Activated T-cell treated with anti-CD3 and anti-CD28 coated beads, Interleukin-2, amount 50 U/mL, for 24 hours (primary cell): ENCODE measurements around the gene PIGK.
A peak's percentile ranks its signal among the peaks of the same experiment; 100 is the strongest.
"Not testable (repeated sequence)": the region's sequence is repeated elsewhere in the genome, so short reads cannot be mapped to it uniquely, and the experiment has no call there.

Source experiments
- DNase-seq: peaks from one replicate; pipeline ENCODE4 v3.0.0-alpha.2; 2020
- H3K27ac Mint-ChIP-seq: 2 replicates; pipeline ENCODE4 v1.8.0; 2020; ENCODE audit warnings: mild to moderate bottlenecking, mixed read lengths
- H3K27me3 Mint-ChIP-seq: 2 replicates; pipeline ENCODE4 v1.8.0; 2020; ENCODE audit warnings: mixed read lengths
- H3K36me3 Mint-ChIP-seq: 2 replicates; pipeline ENCODE4 v1.8.0; 2020; ENCODE audit warnings: low read depth, mixed read lengths
- H3K4me1 Mint-ChIP-seq: 2 replicates; pipeline ENCODE4 v1.8.0; 2020; ENCODE audit warnings: low read depth, mixed read lengths
- H3K4me3 Mint-ChIP-seq: 2 replicates; pipeline ENCODE4 v1.8.0; 2020; ENCODE audit warnings: mild to moderate bottlenecking, moderate library complexity, mixed read lengths
- H3K9me3 Mint-ChIP-seq: 2 replicates; pipeline ENCODE4 v1.8.0; 2020; ENCODE audit warnings: mixed read lengths

Gene PIGK

DNA sequence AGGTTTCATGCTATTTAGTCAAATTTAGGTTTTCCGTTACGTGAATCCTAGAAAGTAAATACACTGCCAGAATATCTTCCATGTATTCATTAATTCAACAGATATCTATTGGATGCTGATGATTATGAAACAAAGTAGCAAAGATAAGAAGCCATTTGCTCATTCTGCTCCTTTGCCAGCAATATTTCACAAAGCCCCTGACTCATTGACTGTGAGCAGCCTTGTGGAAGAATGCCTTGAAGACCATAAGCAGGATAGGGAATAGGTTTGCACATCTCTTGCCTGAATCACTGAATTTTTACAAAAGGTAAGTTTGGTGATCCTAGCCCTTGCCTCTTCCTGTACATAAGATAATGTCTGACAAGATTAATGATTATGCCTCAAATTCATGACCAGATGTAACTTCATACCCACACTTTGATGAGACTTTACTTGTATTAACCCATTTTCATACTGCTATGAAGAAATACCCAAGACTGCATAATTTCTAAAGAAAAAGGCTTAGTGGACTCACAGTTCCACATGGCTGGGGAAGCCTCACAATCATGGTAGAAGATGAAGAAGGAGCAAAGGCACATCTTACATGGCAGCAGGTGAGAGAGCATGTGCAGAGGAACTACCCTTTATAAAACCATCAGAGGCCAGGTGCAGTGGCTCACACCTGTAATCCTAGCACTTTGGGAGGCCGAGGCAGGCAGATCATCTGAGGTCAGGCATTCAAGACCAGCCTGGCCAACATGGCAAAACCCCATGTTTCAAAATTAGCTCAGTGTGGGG lies 1.6 kb upstream of the PIGK start:
- DNase-seq: no peak
- Mint-ChIP-seq H3K27ac (no peak overlapping the region), H3K9me3 (no peaks in the 10 kb centered on the region), H3K27me3 (no peaks in the 10 kb centered on the region), H3K4me1 (peaks cover 29% of the 10 kb centered on the region), H3K36me3 (peaks cover 33% of the 10 kb centered on the region), H3K4me3 (peak overlapping the region; percentile 25)

GRCh38 chr1:77218477-77219165 lies 609 bp downstream of the PIGK start:
- Mint-ChIP-seq H3K9me3 (no peaks in the 10 kb centered on the region), H3K36me3 (peaks cover 31% of the 10 kb centered on the region), H3K4me1 (peaks cover 50% of the 10 kb centered on the region), H3K27ac (peak overlapping the region; percentile 95), H3K4me3 (peak overlapping the region; percentile 91), H3K27me3 (no peaks in the 10 kb centered on the region)
- no peak for DNase-seq

- H3K36me3 Mint-ChIP-seq: peaks cover 49% of the 10 kb centered on the region
- H3K4me3 Mint-ChIP-seq, H3K27ac Mint-ChIP-seq, H3K27me3 Mint-ChIP-seq, H3K9me3 Mint-ChIP-seq, H3K4me1 Mint-ChIP-seq, DNase-seq: not testable (repeated sequence)
Measured at GRCh38 chr1:77204043-77204442, 15.2 kb downstream of the PIGK start.

DNA sequence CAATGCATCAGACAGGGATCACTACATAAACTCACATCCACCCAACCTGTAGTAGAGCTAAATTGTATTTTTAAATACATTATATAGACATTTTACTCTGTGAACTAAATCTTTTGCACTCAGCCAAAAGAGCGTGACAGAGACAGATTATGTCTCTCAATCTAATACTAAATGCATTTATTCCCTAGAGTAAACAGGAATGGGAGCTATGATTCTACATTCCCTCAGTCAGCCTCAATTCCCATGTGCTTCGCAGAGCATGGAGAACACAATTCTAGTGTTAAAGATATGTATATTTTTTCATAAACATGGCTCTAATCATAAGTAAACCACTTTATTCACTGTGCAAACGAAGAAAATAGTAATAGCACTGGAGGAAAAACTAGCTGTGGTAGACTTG lies 16.5 kb downstream of the PIGK start:
- Mint-ChIP-seq H3K36me3 (peaks cover 47% of the 10 kb centered on the region), H3K27me3 (no peaks in the 10 kb centered on the region), H3K27ac (no peak overlapping the region), H3K9me3 (peaks cover 4% of the 10 kb centered on the region), H3K4me3 (no peak overlapping the region), H3K4me1 (peaks cover 6% of the 10 kb centered on the region)
- DNase-seq: no peak

- peaks cover 4% of the 10 kb centered on the region for H3K9me3 Mint-ChIP-seq
- peaks cover 10% of the 10 kb centered on the region for H3K4me1 Mint-ChIP-seq
- peaks cover 56% of the 10 kb centered on the region for H3K36me3 Mint-ChIP-seq
- DNase-seq: no peak
- H3K27ac Mint-ChIP-seq: no peak overlapping the region
- H3K4me3 Mint-ChIP-seq: no peak overlapping the region
- H3K27me3 Mint-ChIP-seq: no peaks in the 10 kb centered on the region
Measured at GRCh38 chr1:77200806-77201205, 18.4 kb downstream of the PIGK start.

DNA sequence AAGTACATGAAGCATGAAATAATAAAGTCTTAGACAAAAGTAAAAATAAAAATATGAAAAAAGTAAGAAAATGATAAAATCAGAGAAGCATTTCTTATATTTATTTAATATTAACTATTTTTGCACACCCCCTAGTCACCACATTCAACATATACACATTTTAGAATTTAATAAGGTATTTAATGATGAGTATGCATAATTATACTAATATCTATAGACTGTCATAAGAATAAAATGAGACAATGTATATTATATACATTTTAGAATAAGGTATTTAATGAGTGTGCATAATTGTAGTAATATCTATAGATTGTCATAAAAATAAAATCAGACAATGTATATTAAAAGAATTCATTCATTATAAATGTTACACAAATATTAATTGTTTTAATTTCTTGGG lies 18.9 kb downstream of the PIGK start:
- Mint-ChIP-seq H3K27me3 (no peaks in the 10 kb centered on the region), H3K4me3 (no peak overlapping the region), H3K36me3 (peaks cover 53% of the 10 kb centered on the region), H3K27ac (no peak overlapping the region), H3K9me3 (peaks cover 4% of the 10 kb centered on the region), H3K4me1 (peaks cover 12% of the 10 kb centered on the region)
- no peak for DNase-seq

GRCh38 chr1:77197351-77197750 lies 21.9 kb downstream of the PIGK start:
- Mint-ChIP-seq H3K27ac (no peak overlapping the region), H3K4me1 (peaks cover 24% of the 10 kb centered on the region), H3K9me3 (no peaks in the 10 kb centered on the region), H3K27me3 (no peaks in the 10 kb centered on the region), H3K4me3 (no peak overlapping the region), H3K36me3 (peaks cover 45% of the 10 kb centered on the region)
- no peak for DNase-seq

DNA sequence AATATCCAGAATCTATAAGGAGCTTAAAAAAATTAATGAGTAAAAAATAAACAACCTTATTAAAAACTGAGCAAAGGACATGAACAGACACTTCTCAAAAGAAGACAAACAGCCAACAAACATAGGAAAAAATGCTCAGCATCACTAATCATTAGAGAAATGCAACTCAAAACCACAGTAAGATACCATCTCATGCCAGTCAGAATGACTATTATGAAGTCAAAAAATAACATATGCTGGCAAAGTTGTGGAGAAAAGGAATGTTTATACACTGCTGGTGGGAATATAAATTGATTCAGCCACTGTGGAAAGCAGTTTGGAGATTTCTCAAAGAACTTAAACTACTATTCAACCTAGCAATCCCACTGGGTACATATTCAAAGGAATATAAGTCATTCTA lies 25.3 kb downstream of the PIGK start:
- Mint-ChIP-seq H3K4me1 (peaks cover 29% of the 10 kb centered on the region), H3K9me3 (peaks cover 4% of the 10 kb centered on the region), H3K4me3 (no peak overlapping the region), H3K27ac (no peak overlapping the region), H3K36me3 (peaks cover 50% of the 10 kb centered on the region), H3K27me3 (no peaks in the 10 kb centered on the region)
- DNase-seq: no peak

DNA sequence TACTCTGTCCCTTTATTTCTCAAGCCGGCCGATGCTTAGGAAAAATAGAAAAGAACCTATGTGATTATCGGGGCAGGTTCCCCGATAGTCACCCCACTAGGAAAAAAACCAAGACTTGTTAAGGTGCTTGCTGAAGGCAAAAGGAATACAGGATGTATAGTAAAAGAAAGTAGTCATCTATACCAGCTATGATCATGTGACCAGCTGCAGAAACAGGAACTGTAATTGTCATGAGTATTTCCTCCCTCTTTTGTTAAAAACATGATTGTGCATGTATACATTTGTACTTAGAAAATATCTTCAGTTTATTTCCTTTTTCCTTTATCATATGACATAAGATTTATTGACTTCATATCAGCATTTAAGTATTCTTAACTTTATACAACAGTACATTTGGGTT lies 30.5 kb downstream of the PIGK start:
- DNase-seq: no peak
- peaks cover 13% of the 10 kb centered on the region for H3K9me3 Mint-ChIP-seq
- H3K27ac Mint-ChIP-seq: no peak overlapping the region
- no peaks in the 10 kb centered on the region for H3K27me3 Mint-ChIP-seq
- peaks cover 65% of the 10 kb centered on the region for H3K36me3 Mint-ChIP-seq
- no peak overlapping the region for H3K4me3 Mint-ChIP-seq
- peaks cover 16% of the 10 kb centered on the region for H3K4me1 Mint-ChIP-seq

DNA sequence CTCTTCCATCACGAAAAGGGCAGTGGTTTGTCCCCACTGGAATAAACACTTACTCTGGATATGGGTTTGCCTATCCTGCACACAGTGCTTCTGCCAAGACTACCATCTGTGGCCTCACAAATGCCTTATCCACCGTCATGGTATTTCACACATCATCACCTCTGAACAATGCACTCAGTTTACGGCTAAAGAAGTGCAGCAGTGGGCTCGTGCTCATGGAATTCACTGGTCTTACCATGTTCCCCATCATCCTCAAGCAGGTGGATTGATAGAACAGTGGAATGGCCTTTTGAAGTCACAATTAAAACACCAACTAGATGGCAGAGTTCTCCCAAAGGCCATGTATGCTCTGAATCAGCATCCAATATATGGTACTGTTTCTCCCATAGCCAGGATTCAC lies 32.3 kb downstream of the PIGK start:
- H3K4me1 Mint-ChIP-seq: peaks cover 12% of the 10 kb centered on the region
- not testable (repeated sequence) for H3K27me3 Mint-ChIP-seq, H3K27ac Mint-ChIP-seq, DNase-seq, H3K4me3 Mint-ChIP-seq
- peaks cover 63% of the 10 kb centered on the region for H3K36me3 Mint-ChIP-seq
- H3K9me3 Mint-ChIP-seq: peaks cover 13% of the 10 kb centered on the region

DNA sequence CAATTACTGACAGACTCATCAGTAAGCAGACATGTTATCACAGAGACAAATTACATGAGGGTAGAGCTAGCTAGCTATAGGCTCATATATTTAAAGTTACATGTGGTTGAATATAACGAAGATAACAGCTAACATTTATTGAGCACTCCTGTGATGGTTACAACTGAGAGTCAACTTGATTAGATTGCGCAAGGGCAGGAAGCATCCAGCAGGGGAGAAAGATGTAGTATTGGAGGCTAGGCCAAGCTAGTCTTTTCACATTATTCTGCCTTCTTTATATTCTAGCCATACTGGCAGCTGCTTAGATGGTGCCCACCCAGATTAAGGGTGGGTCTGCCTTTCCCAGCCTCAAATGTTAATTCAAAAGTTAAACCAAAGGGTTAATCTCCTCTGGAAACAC lies 37.1 kb downstream of the PIGK start:
- Mint-ChIP-seq H3K27ac (no peak overlapping the region), H3K9me3 (peaks cover 11% of the 10 kb centered on the region), H3K36me3 (peaks cover 59% of the 10 kb centered on the region), H3K27me3 (no peaks in the 10 kb centered on the region), H3K4me1 (no peaks in the 10 kb centered on the region), H3K4me3 (no peak overlapping the region)
- DNase-seq: no peak

GRCh38 chr1:77179632-77180031 lies 39.6 kb downstream of the PIGK start:
- Mint-ChIP-seq H3K27me3 (no peaks in the 10 kb centered on the region), H3K9me3 (peaks cover 19% of the 10 kb centered on the region), H3K4me1 (no peaks in the 10 kb centered on the region), H3K4me3 (no peak overlapping the region), H3K27ac (no peak overlapping the region), H3K36me3 (peaks cover 63% of the 10 kb centered on the region)
- DNase-seq: no peak

- Mint-ChIP-seq H3K27me3 (no peaks in the 10 kb centered on the region), H3K9me3 (peaks cover 28% of the 10 kb centered on the region), H3K27ac (no peak overlapping the region), H3K36me3 (peaks cover 74% of the 10 kb centered on the region), H3K4me3 (no peak overlapping the region), H3K4me1 (peaks cover 5% of the 10 kb centered on the region)
- DNase-seq: no peak
Measured at GRCh38 chr1:77175230-77175844, 43.9 kb downstream of the PIGK start.

DNA sequence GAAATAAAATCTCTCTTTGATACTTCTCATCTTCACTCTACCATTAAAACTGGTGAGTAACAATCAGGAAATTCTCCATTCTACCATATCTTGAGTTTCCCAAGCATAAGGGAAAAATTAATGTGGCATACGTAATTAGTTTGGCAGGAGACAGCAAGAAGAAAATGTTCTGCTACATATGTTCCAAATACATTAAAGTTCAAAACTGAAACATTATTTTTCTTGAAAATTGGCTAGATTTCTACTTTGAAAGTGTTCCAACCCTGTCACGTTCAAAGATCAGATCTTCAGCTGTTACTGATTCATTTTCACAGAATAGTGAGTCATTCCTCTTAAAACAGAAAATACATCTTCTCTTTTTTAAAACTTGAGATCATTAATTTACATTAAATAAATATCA lies 48.5 kb downstream of the PIGK start:
- peaks cover 54% of the 10 kb centered on the region for H3K36me3 Mint-ChIP-seq
- peaks cover 17% of the 10 kb centered on the region for H3K9me3 Mint-ChIP-seq
- peaks cover 20% of the 10 kb centered on the region for H3K4me1 Mint-ChIP-seq
- no peak overlapping the region for H3K4me3 Mint-ChIP-seq
- no peaks in the 10 kb centered on the region for H3K27me3 Mint-ChIP-seq
- DNase-seq: no peak
- peak overlapping the region; percentile 74 for H3K27ac Mint-ChIP-seq

GRCh38 chr1:77168358-77168757 lies 50.9 kb downstream of the PIGK start:
- DNase-seq: no peak
- no peaks in the 10 kb centered on the region for H3K9me3 Mint-ChIP-seq
- peaks cover 47% of the 10 kb centered on the region for H3K36me3 Mint-ChIP-seq
- no peak overlapping the region for H3K27ac Mint-ChIP-seq
- no peaks in the 10 kb centered on the region for H3K27me3 Mint-ChIP-seq
- peaks cover 20% of the 10 kb centered on the region for H3K4me1 Mint-ChIP-seq
- H3K4me3 Mint-ChIP-seq: no peak overlapping the region
